ENCODE results near the gene LMF1. TPM values are rescaled to one million over a fixed set of nuclear protein-coding genes. Genes with fewer than 3 reads are reported as not detected.

LMF1 gene
- total RNA-seq, 1 donor from 2014 or later, result 24.6 TPM

DNA sequence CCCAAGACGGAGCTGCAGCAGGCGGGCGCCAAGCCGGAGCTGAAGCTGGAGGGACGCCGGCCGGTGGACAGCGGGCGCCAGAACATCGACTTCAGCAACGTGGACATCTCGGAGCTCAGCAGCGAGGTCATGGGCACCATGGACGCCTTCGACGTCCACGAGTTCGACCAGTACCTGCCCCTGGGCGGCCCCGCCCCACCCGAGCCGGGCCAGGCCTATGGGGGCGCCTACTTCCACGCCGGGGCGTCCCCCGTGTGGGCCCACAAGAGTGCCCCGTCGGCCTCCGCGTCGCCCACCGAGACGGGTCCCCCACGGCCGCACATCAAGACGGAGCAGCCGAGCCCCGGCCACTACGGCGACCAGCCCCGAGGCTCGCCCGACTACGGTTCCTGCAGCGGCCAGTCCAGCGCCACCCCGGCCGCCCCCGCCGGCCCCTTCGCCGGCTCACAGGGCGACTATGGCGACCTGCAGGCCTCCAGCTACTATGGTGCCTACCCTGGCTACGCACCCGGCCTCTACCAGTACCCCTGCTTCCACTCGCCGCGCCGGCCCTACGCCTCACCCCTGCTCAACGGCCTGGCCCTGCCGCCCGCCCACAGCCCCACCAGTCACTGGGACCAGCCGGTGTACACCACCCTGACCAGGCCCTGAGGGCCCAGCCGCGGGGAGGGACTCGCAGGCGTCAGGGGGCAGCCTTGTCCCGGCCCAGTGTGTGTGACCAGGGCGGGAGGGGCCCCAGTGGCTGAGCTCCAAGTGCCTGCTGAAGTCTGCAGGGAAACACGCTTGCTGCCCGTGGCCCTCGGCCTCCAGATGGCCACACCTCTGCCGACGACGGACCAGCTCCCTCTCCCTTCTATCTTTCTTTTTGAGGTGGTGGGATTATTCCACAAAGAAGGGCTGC, 14.2 kb upstream of the LMF1 start:
- no peak for DNase-seq (ENCODE audit: low spot score)

DNA sequence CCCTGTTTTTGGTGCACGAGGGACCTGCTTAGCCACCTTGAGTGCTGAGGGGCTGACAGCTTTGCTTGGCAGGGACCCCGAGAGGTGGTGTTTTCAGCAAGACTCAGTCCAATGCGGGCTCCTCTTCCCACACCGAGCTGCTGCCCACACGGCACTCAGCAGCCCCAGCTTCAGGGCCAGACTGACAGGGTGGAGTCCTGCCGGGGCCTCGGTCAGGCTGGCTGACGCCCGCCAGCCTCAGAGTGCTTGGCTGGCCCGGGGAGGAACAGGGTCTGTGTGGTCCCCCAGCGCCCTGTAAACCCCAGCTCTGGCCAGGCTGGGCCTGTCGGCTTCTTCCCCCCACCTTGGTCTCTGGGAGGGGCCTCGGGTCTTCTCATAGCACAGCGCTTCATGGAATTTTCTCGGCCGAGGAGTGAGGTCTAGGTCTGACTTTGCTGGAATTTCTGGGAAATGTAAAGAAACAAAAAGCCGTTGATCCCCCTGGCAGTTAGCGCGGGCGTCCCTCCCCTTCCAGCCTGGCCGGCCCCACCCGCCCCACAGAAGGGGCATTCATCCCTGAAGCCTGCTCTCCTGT, 13.4 kb upstream of the LMF1 start:
- DNase-seq (ENCODE audit: low spot score), result peak; percentile 41

- DNase-seq (ENCODE audit: low spot score), result peak; percentile 69
Observed at GRCh38 chr16:983044-984030, 12.6 kb upstream of the LMF1 start.

DNA sequence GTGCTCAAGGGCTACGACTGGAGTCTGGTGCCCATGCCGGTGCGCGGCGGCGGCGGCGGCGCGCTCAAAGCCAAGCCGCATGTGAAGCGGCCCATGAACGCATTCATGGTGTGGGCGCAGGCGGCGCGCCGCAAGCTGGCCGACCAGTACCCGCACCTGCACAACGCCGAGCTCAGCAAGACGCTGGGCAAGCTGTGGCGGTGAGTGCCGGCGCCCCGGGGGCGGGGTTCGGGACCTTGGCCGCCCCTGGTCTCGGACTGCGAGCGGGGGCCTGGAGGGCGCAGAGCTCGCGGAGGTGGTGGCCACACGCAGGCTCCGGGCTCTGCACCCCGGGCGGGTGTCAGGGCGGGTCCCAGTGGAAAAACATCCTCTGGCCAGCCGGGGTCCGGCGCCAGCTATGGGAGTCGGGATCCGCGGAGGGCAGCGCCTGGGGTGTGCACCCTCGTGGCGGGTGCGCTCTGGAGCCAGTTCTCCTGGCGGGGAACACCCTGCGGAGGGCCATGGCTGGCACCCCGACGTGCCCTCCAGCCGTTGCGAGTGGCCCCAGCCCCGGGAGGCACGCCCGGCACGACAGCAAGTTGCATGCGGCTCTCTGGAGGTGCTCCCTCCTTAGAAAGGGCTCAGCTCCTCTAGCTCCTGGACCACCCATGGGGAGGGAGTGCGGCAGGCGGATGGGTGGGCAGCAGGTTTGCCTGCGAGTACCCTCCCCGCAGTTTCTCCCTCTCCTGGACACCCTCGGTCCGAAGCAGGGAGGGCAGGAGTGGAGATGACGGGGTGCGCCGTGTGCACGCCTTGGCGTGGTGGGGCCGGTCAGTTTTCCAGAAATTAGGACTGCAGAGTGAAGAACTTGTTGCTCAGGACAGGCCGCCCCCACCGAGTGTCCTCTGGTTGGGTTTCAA, 11.6 kb upstream of the LMF1 start:
- DNase-seq (ENCODE audit: low spot score), result no peak

- no peak for DNase-seq (ENCODE audit: low spot score)
Observed at GRCh38 chr16:981695-982144, 10.9 kb upstream of the LMF1 start, which contains the start of gene SOX8. Gene SOX8, plus strand, starts transcription at chr16:981770. Its CDS starts 153 bp downstream, at chr16:981923.

DNA sequence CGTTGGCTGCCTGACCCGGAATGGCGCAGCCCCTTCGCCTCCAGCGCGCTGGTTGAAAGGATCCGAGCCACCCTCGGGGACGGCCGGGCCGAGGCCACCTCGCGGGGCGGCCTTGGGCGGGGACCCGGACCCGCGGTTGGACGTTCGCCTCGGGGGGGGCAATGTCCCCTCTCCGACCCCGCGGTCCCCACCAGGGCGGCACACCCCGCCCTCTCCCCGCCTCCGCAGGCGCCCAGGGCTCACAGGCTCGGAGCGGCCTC, 9.7 kb upstream of the LMF1 start:
- DNase-seq (ENCODE audit: low spot score), result no peak

DNA sequence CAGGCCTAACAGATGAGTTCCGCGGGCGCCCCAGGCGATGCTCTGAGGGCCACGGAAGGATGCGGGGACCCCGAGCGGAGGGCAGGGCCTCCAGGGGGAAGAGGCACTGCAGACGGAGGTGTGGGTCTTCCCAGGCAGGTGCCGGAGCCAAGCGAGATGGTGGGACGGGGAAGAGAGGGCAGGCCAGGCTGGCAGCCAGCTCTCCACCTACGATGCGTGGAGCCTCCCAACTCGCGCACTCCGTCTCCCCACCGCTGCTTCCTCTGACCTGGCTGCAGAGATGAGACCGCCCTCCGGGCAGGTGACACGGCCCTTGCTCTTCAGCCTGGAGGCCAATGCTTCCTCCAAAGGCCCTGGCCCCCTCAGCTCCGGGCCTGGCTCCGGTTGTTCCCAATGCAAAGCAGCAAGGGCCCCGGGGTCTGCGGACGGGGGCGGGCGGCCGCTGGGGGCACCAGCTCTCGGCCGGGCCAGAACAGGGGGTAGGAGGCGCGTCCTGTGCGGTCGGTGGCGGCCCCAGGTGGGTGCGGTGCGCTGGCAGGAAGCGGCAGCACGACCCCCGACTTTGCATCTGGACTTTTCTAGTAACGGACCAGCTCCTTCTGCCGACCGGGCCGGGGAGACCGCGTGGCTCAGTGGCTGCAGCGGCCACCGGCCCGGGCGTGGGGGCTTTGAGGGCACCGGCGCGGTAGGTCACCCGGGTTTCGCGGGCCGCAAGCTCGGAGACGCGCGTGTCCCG, 9.2 kb upstream of the LMF1 start:
- DNase-seq (ENCODE audit: low spot score), result no peak

- no peak for DNase-seq (ENCODE audit: low spot score)
Observed at GRCh38 chr16:979147-979546, 8.4 kb upstream of the LMF1 start.

GRCh38 chr16:978403-978802, 7.6 kb upstream of the LMF1 start:
- no peak for DNase-seq (ENCODE audit: low spot score)

- DNase-seq (ENCODE audit: low spot score), result no peak
Observed at GRCh38 chr16:977896-978295, 7.1 kb upstream of the LMF1 start.

GRCh38 chr16:977081-977701, 6.4 kb upstream of the LMF1 start:
- DNase-seq (ENCODE audit: low spot score), result no peak

GRCh38 chr16:976389-976931, 5.7 kb upstream of the LMF1 start:
- DNase-seq (ENCODE audit: low spot score), result no peak

DNA sequence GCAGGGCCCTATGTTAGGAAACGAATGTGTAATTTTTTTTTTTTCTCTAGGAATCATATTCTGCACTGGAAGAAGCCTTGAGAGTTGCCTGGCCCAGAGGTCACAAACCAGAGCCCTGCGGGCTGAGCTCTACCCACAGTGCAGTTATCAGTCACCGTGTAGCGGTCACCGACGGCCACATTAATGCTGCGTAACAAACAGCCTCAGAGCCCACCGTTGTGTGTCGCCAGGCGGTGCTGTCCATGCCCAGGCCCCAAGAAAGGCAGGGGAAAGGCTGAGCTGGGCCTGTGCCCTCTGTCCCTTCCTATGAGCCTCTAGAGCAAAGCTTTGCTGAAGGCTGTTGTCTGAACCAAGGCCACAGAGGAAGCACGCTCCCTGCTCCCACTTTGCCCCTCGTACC, 4.5 kb upstream of the LMF1 start:
- no peak for DNase-seq (ENCODE audit: low spot score)

DNA sequence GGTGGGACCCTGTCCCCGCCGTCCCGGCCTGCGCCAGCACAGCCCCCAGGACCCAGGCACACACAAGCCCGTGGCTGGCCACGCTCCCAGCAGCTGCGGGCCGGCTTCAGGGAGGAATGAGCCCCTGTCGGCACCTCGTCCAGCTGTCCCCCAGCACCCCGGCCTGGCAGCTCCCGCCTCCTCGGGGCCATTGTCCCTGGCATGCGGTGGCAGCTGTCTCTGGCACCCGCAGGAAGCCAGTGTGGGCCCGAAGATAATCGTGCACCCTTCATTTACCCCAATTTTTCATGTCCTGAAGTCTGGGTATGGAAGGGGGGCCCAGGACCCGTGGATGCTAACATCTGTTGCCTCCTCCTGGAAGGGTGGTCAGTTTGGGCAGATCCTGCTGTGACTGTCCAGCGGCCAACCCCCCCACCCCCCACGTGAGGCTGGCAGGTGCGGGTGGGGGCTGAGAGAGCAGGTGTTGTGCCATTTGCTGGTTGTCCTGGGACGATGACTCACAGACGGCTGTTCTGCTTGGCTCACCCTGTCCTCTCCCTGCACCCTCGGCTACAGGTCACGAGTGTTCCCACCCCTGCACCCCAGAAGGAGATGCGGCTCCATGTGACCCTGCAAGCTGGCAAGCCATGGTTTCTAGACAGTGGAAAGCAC, 4.0 kb upstream of the LMF1 start:
- DNase-seq (ENCODE audit: low spot score), result no peak

GRCh38 chr16:974001-974601, 3.3 kb upstream of the LMF1 start:
- DNase-seq (ENCODE audit: low spot score), result no peak

DNA sequence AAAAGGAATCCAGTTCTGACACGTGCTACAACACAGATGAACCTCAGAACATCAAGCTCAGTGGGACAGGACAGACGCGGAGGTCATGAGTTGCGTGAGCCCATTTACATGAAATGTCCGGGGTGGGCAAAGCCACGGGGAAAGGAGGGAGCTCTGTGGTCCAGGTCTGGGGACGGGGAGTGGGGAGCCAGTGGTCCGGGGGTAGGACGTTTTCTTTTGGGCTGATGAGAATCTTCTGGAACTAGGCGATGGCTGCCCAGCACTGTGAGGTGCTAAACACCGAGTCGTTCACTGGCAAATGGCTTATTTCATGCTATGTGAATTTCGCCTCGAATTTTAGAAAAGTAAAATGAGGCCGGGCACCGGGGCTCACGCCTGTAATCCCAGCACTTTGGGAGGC, 2.6 kb upstream of the LMF1 start:
- no peak for DNase-seq (ENCODE audit: low spot score)

GRCh38 chr16:972316-973002, 1.7 kb upstream of the LMF1 start:
- no peak for DNase-seq (ENCODE audit: low spot score)

GRCh38 chr16:971981-972315, 1.2 kb upstream of the LMF1 start:
- DNase-seq (ENCODE audit: low spot score), result no peak
